HG02884 (cell line): ENCODE data around the gene SLC19A3.

Source experiments
- ATAC-seq: cut with Tn5 transposase; IDR thresholded peaks from one replicate; pipeline ENCODE4 v1.9.1; 2021; ENCODE audit warnings: mild to moderate bottlenecking, moderate library complexity; ENCODE audit not compliant: unreplicated experiment

SLC19A3 gene

DNA sequence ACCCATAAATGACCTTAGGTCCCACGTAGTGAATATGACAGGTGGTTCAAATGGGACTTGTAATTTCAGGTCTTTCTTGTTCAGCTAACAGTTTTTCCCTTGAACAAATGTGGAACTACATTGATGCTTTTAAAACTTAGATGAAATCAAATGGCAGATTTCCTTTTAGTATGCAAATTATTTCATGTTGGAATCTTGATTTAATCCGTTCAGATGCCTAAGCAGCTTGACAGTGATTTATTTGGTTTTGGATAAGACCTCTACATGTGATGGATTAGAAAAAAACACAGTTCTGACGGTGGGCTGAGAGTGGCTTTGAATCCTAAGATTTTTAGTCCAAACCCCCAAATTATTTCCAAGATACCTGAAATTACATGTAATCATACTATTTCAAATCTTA lies 83.6 kb downstream of the SLC19A3 start:
- no peak for ATAC-seq
